HG03097 (cell line): Measurements from ENCODE around the gene ITIH3.

Source experiments
- ATAC-seq: cut with Tn5 transposase; IDR thresholded peaks from one replicate; pipeline ENCODE4 v1.9.1; 2021; ENCODE audit not compliant: unreplicated experiment, low FRiP score

Gene ITIH3

GRCh38 chr3:52819936-52820335 is 25.3 kb downstream of the ITIH3 start:
- no peak for ATAC-seq

- no peak for ATAC-seq
Measured at GRCh38 chr3:52820736-52821135, 26.1 kb downstream of the ITIH3 start.

GRCh38 chr3:52822363-52822762 is 27.8 kb downstream of the ITIH3 start:
- no peak for ATAC-seq

DNA sequence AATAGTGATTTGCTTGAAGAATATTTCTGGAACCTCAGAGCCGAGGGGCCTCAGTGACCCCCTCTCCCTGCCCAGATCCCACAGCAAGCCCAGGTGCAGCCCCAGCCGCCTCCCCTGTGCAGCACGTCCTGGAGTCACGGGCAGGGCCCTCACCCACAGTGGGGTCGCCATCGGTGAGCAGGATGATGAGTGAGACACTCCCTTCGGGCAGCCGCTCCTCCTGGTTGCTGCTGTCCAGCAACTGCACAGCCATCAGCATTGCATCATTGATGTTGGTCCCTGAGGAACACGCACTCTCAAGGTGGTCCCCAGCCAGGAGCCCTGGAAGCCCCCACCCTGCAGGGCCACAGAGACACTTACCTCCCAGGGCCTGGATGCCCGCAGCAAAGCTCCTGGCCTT is 29.4 kb downstream of the ITIH3 start:
- no peak for ATAC-seq

DNA sequence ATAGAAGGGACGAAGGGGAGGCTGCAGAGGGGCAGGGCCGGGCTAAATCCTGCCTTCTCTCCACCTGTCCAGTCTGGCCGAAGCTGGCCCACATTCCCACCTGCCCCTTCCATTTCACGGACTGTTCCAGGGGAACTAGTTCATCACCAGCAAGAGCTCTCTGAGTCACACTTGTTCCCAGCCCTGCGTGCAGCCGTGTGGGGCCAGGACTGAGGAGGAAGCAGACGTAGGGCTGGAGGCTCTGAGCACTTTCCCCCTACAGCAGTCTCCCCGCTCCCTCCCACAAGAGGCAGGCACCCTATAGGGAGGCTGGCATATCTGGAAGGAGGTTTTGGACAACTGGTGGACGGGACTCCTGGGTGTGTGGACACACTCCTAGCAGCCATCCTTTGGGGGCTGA is 32.8 kb downstream of the ITIH3 start:
- no peak for ATAC-seq

DNA sequence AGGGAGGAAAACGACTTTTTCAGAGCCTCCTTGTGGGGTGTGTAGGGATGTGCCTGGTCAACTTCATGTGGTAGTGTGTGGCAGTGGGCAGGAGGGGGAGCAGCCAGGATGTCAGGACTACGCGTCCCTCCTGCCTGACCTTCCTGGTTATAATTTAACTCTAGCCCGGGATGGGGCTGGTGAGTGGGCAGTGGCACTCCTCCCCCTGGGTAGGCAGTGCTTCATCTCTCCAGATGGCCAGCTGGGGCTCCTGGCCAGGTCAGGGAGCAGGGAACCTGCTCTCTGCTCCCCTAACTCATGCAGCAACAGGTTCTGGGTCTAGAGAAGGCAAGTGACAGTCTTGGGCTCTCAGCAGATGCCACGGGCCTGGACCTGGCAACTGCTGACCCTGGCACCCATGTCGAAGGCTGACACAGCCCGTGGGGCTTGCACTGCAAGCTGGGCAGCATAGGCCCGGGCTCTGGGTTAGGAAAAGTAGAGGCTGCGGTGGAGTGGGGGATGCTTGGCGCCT is 33.3 kb downstream of the ITIH3 start:
- no peak for ATAC-seq

- ATAC-seq = no peak
Measured at GRCh38 chr3:52829482-52829881, 34.9 kb downstream of the ITIH3 start.

- ATAC-seq = no peak
Measured at GRCh38 chr3:52829906-52830463, 35.4 kb downstream of the ITIH3 start.

DNA sequence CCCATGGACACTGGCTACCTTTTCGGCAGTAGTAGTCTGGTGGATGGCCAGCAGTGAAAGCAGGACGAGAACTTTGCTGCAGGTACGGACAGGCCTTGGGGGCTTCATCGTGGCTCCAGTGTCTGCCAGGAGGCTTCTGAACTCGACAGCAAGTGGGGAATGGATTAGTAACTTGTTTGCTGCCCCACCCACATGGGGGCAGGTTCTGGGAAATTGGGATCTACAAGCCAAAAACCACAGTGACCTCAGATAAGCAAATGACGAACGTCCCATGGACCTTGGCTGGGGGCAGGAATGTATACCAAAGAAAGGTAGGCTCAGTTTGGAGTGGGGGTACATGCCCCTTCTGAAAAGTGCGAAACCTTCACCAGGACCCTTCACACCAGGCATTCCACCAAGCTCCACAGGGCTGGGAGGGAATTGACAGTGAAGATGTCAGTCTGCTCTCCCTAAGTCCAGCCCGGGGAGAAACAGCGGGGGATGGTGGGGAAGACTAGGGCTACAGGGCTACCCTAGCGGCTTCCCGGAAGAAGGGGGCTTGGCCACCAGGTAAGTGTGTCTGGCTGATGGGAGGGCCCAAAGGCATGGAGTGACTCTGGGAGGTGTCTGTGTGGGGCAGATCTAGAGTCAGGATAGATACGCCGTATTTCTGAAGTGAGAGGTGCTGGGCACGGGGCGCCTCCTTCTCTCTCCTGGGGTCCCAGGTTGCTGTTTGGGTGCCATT is 36.1 kb downstream of the ITIH3 start, which contains the start of gene ITIH4:
TSS of gene ITIH4 (minus strand) at position 138 of the 724 bp plus-strand sequence. CDS start at position 108, 30 bp downstream.
- ATAC-seq = no peak

- ATAC-seq = no peak
Measured at GRCh38 chr3:52831500-52832301, 37.1 kb downstream of the ITIH3 start.

- ATAC-seq = no peak
Measured at GRCh38 chr3:52833202-52833601, 38.6 kb downstream of the ITIH3 start.

DNA sequence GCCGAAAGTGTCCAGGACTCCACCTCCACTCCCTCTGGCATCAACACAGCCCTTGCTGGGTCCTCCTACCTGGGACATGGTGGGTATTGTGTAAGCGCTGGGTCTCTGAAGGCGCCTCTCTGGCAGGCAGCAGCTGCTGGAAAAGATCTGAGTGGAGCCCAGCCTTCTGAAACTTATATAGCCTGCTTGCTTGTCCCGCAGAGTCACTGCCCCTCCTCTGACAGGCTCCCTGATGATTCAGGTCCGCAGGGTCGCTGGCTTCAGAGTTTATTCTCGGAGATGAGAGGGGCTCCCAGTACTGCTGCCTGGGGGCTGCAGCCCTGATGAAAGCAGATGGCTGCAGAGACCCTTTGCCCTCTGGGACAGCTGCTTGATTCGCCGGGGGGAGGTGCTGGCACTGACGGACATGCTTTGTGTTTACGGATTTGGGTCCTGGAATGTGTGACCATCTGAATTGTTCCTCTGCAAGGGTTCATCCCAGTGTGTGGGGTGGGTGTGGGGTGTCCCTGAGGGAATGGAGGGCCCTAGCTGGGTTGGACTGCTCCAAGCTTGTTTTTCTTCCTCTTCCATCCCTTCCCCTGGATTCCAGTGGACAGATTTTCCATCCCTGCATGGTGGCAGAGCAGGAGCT is 40.4 kb downstream of the ITIH3 start, which contains the start of gene MUSTN1:
TSS of gene MUSTN1 (minus strand) at position 149 of the 631 bp plus-strand sequence. CDS start at position 78, 71 bp downstream.
- no peak for ATAC-seq

DNA sequence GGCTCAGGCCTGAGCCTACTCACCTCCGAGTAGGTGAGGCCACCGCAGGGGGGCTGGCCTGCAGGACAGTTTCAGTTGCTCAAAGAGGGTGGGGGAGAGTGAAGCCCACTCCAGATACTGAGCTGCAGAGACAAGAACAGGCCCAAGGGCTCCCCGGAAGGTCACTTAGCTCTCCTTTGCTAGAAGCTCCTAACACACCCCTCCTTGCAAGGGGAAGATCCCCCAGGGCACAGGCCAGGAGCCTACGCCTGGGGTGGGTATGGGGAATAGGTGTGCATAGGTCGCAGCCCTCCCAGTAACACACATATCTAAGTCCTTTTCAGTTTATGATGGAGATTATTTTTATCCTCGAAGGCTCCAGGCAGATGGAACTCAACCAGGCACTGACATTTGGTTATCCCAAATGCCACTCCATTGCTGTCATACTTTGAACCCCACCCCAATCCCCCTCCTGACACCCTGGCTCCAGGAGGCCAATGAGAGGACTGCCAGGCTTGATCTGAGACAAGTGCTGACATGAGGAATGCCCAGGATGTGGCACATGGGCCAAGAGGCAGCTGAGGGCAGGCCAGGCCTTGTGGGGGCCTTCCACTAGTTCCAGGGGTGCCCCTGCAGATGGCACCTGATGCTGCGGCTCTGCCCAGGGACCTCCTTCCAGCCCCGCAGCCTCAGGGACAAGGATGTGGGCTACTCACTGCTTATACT is 41.3 kb downstream of the ITIH3 start:
- ATAC-seq = no peak

DNA sequence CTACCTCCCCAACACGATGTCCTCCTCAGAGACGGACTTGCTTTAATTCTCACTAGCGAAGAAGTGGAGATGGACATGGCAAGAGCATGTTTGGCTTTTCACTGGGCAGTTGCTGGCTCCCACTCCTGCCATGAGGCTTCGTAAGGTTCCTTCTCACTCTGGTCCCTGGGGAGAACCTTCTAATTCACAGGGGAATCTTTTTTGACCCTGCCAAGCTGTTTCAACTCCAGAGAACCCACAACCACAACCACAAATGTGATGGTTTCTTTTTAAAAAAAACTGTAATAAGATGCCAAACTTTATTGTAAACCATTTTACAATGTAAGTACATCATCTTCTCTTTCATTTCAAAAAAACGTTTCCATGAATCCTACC is 41.9 kb downstream of the ITIH3 start:
- no peak for ATAC-seq

DNA sequence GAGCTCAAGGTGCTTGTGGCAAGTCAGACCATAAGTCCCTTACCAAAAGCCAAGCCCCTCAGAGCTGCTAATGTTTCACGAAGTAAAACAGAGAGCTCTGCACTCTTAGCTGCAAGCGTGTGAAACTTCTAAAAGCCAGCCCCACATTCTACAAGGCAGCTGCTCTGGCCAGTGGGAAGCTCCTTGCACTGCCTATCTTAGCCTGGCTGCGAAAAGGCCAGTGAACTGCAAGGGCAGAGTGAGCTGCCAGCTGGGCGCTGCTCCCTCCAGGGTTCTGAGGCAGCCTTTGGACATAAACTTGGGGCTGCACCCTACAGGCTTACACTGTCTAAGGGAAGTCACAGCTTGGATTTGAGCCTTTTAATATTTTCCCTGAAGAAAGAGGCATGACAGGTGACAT is 42.4 kb downstream of the ITIH3 start:
- ATAC-seq = no peak

DNA sequence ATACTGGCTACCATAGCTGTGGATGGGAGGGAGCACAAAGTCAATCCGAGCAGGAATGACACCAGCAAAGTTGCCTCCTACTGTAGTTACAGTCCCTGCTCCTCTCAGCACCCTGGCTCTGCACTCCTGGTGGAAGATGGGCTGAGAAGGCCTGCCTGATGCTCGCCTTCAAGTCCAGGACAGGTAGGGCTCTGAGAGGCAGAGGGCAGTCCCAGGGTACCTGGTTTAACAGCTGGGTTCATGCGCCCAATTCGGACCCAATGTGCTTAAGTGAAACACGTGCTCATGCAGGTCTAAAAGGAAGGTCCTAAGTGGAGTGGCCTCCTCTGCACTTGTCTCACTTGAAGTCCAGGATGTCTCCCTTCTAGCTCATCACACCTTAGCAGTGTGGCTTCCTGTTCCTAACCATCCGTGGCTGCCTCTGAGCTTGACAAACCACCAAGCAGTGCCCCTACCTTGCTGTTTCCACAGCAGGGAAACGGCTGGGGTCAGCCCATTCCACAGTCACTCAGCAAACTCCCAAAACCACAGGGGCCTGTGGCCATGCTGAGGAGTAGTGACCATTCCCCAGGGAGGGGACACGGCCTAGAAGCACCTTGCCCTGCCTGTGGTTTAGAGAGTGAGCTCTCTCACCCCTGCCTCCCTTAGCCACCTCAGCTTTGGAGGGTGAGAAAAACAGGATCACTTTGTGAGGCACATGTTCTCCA is 44.1 kb downstream of the ITIH3 start:
- ATAC-seq = no peak

DNA sequence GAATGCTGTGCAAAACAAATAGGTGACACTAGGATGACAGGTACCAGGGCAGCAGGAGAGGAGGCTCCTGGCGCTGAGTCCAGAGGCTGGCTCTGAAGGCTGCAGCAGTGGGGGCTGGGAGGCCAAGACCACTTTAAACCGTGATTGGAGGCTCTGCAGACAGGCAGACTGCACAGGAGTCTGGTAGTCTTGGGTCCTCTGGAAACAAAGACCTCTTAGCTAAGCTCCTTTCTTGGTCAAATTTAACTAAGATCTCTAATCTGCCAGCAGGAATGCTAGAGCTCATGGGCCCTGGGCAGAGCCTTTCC is 44.6 kb downstream of the ITIH3 start:
- no peak for ATAC-seq

DNA sequence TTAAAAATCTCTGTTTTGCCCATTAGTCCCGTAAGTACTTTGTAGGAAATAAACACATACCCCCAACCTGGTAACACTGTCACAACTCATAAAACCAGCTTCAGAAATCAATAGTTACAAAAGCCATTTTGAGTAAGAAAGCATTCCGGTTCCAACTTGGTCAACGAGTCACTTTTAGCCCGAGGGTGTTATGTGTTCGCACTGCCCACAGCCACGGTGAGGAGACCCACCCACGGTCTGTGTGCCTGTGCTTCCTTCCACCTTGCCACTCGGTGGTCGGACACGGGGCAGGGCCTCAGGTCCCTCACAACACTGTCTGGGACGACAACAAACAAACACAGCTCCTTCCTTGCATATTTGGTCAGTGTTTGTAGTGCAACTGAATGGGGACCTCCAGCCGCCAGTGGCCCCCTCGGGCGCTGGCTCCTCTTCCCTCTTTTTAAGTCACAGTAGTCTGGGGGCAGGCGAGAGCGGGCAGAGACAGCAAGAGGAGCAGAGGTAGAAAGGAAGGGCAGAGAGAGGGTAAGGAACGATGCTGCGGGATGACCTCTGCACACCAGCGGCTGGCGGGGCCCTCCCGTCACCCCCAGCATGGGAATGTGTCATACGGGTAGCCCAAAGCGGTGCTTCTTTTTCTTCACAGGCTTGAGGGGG is 45.4 kb downstream of the ITIH3 start:
- no peak for ATAC-seq

DNA sequence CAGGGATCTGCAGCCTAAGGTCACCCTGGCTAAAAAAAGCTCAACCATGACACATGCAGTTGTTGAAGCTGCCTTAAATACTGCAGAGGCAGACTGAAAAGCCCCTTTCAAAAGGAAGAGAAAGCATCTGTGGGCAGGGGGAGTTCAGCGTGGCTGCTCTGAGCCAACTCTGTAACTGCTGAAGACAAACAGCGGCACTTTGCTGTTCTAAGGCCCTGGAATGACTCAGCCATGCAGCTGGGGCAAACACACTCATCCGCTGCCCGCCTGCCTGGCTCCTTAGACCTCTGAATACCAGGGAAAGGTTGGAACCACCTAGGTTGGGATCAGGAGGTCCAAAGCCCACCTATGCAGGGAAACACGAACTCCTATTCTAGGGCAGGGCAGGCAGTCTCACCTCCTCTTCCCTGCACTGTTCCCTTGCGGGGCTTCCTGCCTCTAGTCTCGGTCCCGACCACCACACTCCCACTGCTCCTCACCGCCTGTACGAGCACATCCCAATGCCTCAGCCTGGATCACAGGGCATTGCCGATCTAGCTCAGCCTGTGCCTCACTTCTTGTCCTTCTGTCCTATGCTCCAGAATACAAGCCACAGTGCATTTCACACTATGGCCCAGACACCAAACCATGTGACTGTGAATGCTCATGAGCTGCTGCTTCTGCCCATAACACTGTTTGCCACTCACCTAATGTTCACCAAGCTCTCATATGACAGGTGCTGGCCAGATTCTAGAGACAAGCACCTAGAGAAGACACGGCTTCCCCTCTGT is 46.8 kb downstream of the ITIH3 start:
- ATAC-seq = no peak
